ENCODE results near the gene TEAD4.

TEAD4 gene

DNA sequence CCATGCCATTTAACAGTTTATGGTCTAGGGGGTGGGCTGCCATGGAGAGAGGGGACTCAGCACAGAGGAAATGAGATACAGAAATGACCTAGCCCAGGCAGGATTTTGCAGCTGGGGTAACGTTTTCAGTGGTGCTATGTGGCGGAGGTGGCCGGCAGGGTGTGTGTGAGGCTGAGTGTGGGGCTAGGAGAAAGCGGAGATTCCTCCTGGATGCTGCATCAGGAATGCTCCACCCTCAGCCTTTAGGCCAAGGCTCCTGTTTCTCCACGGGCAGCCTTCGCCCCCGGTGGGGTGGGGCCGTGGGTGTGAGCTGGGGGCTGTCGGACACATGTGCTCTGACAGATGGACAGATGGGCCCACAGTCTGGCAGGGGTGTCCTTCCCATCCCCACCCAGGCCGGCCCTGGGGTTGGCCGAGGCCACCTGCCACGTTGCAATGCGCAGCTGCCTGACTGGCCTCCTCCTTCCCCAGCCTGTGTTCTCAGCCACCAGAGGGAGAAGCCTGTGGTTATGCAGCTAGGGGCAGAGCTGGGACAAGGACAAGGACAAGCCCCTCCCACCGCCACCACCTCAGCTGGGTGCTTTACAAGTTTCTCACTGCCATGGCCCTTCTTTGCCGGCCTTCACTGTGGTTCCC, 44.3 kb downstream of the TEAD4 start:
- no peak for DNase-seq

- no peak for DNase-seq
These were observed 45.7 kb downstream of the TEAD4 start for GRCh38 chr12:3004655-3005565.

DNA sequence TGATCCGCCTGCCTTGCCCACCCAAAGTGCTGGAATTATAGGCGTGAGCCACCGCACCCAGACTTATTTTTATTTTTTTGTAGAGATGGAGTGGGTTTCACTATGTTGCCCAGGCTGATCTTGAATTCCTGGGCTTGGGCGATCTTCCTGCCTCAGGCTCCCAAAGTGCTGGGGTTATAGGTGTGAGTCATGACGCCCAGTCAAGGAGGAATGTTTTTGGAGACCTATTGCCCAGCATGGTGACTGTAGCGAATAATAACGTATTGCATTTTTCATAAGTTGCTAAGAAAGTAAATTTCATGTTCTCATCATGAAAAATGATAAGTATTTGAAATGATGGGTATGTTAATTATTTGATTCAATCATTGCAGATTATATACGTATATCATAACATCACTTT, 46.5 kb downstream of the TEAD4 start:
- DNase-seq, result no peak

GRCh38 chr12:3009780-3010179, 50.6 kb downstream of the TEAD4 start:
- no peak for DNase-seq

- DNase-seq, result no peak
These were observed 51.2 kb downstream of the TEAD4 start for GRCh38 chr12:3010214-3010930.

DNA sequence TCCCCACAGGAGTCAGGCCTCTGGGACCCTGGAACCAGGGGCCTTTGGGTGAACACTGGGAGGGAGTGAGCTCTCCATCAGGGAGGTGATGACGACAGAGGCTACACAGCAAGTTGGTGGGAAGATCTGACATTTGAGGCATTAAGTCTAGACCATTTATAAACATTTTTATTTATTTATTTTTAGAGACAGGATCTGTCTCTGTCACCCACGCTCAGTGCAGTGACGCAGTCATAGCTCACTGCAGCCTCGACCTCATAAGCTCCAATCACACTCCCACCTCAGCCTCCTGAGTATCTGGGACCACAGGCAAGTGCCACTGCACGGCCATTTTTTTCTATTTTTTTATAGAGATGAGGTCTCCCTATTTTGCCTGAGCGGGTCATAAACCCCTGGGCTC, 53.6 kb downstream of the TEAD4 start:
- no peak for DNase-seq

DNA sequence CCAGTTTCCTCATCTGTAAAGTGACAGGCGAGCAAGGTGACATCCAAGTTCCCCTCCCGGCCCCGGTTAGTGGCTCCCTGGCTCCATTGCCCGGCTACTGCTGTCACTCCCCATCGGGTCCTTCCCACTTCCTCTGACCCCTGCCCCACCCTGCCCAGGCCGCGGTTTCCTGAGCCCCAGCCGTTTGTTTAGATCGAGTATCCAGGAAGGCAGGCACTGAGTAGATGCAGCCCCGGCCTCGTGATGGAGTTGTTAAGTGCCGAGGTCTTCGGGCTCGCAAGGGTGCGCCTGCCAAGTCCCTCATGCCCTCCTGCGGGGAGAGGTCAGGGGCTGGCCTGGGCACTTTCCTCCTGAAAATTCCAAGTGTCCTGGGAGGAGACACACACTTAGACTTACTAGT, 55.4 kb downstream of the TEAD4 start:
- no peak for DNase-seq

DNA sequence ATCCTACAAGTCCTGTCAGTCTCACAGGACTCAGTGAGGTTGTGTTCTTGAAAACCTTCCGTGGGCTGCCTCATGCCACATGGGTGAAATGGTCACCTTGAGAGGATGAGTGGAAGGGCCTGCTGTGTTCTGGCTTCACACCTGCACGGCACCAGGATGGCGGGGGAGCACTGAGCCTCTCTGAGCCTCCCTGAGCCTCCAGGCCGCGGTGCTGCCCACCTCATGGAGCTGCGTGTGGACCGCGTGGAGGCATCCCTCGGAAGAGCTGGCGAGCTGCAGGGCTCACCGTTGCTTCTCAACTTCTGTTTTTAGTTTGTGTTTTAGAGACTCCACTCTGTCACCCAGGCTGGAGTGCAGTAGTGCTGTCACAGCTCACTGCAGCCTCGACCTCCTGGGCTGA, 56.2 kb downstream of the TEAD4 start:
- DNase-seq, result no peak

DNA sequence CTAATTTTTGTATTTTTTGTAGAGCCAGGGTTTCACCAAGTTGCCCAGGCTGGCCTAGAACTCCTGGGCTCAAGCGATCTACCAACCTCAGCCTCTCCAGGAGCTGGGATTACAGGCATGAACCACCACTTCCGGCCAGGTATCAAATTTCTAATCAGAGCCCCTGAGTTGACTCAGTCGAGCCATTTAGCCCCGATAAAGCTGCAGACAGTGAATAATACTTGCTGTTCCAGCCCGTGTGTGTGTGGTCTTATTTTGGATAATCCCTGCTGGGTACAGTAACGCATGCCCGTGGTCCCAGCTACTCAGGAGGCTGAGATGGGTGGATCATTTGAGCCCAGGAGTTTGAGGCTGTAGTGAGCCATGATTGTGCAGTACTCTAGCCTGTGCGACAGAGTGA, 57.0 kb downstream of the TEAD4 start:
- no peak for DNase-seq

- DNase-seq, result no peak
These were observed 58.1 kb downstream of the TEAD4 start for GRCh38 chr12:3017281-3017680.

DNA sequence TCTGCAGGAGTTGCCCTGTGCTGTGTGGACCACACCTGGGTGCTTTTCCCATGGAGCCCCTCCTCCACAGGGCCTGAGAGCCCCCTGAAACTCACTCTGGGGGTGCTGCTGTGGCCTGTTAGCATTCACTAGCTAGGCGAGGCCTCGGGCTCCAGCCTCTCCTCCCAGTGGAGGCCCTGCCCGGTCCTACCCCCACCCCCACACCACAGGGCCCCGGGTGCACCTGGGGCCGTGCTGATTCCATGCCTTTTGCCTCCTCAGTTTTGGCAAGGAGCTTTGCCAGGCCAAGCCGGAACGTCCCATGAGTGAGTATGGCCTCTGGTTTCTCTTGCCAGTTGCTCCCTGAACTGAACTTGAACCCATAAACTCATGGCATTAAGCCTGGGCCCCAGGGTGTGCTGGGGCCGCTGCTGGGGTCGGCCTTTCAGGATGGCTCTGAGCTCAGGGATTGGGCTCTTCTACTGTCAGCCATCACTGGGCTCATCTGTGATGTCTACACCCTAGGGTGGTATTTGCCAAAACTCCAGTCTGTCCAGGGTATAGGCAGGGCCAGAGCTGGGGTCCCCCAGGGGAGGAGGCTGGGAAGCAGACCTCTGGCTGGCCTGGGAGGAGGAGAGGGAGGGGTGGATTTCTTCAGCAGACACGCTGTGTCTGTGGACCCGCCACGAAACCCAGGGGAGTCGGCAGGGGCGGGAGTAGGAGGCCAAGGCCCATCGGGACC, 59.2 kb downstream of the TEAD4 start:
- no peak for DNase-seq

- DNase-seq, result no peak
These were observed 59.9 kb downstream of the TEAD4 start for GRCh38 chr12:3019005-3019680.

DNA sequence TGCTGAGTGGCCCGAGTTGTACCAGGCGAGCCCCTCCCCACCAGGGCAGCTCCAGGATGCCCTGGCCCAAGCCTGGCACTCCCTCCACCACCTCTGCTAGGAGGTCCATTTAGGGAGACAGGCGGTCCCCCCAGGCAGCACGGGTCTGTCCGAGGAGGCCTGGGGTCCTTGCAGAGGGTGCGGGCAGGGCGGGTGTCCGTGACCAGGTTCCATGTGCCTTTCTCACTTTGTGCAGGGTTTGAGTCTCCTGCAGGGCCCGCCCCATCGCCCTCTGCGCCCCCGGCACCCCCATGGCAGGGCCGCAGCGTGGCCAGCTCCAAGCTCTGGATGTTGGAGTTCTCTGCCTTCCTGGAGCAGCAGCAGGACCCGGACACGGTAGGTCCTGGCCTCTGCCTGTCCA, 61.2 kb downstream of the TEAD4 start:
- DNase-seq, result no peak

DNA sequence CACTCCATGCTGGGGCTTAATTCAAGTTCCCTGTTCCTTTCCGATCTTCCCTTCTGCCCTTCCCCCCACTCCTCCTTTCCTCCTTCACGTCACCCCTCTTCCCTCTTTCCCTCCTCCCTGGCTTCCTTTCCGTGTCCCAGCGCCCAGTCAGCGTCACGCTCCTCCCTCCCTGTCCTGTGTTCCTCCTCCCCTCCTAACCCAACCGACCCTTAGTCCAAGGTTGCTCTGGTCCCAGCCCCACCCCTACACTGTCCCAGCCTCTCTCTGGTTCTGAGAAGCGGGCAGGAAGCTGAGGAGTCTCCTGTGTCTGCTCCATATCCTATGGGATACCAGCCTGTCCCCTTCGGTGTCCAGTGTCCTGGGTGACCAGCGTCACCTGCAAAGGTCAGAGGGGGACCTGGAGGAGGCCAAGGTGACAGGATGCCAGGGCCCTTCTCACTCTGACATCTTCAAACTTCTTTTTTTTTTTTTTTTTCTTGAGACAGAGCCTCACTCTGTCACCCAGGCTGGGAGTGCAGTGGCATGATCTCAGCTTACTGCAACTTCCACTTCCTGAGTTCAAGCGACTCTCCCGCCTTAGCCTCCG, 61.7 kb downstream of the TEAD4 start:
- no peak for DNase-seq

DNA sequence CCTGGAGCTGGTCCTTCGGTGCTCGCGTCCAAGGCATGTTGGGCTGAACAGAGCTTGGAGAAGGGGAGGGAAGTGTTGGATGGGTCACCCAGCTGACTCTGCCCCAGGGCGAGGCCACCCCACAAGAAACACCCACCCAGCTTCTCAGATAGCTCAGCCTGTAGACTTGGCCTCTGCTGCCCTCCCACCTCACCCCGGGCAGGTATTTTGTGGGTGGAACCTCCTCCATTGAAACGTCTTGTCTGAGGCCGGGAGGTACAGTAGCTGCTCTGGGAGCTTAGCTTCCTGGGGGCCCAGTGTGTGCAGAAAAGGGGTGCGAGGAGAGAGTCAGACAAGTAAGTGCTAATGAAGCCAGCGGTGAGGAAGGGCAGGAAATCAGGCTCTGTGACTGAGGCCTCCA, 63.2 kb downstream of the TEAD4 start:
- DNase-seq, result no peak

GRCh38 chr12:3022961-3023360, 63.8 kb downstream of the TEAD4 start:
- DNase-seq, result no peak

- DNase-seq, result no peak
These were observed 68.9 kb downstream of the TEAD4 start for GRCh38 chr12:3028108-3028507.

- DNase-seq, result no peak
These were observed 71.7 kb downstream of the TEAD4 start for GRCh38 chr12:3030821-3031429.

GRCh38 chr12:3032161-3032560, 73.0 kb downstream of the TEAD4 start:
- DNase-seq, result no peak

- no peak for DNase-seq
These were observed 73.8 kb downstream of the TEAD4 start for GRCh38 chr12:3032770-3033538.

GRCh38 chr12:3033539-3033867, 74.3 kb downstream of the TEAD4 start:
- no peak for DNase-seq
